Measurements from ENCODE around the gene IFNA16. TPM values are rescaled to one million over a fixed set of nuclear protein-coding genes. Genes with fewer than 3 reads are reported as not detected.
"Not testable (repeated sequence)": the region's sequence is repeated elsewhere in the genome, so short reads cannot be mapped to it uniquely, and the experiment has no call there.

IFNA16 gene
- not detected for polyA plus RNA-seq

DNA sequence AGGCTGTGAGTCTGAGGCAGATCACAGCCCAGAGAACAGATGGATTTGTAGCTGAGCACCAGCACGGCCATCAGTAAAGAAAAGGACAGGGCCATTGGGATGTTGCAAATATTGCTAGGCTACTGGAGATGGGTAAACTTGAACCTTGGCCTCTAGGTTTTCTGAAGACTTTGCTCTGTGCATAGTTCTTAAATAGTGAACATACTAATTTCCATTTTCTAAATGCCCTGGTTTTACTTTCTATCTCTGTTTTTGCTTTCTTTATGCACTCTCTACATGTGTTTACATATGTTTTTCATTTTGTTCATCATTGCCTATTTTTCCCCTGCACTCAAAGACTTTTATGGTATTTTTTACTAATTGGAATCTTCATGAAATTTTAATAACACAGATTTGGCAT is at the start of gene IFNA16:
TSS of gene IFNA16 (minus strand) at position 101 of the 400 bp plus-strand sequence. CDS start at position 95, 6 bp downstream.
- not testable (repeated sequence) for H3K27me3 ChIP-seq (ENCODE audit: control insufficient read depth in 1 of 2, insufficient read depth in 2 of 2, low read length in 2 of 2); H3K4me3 ChIP-seq (ENCODE audit: low read depth in 1 of 2, low read length in 2 of 2); H3K36me3 ChIP-seq (ENCODE audit: control insufficient read depth in 2 of 2, insufficient read depth in 2 of 2, low read length in 1 of 2); H3K4me1 ChIP-seq (ENCODE audit: control insufficient read depth in 2 of 2, insufficient read depth in 2 of 2, low read length in 1 of 2); H3K9me3 ChIP-seq (ENCODE audit: control insufficient read depth in 2 of 2, insufficient read depth in 1 of 2, low read depth in 1 of 2, low read length in 1 of 2); H3K27ac ChIP-seq (ENCODE audit: low read depth in 2 of 2, low read length in 1 of 2)
- 85 to 92% methylated on average over 1 of the region's 1 CpG for WGBS, 2 donors

DNA sequence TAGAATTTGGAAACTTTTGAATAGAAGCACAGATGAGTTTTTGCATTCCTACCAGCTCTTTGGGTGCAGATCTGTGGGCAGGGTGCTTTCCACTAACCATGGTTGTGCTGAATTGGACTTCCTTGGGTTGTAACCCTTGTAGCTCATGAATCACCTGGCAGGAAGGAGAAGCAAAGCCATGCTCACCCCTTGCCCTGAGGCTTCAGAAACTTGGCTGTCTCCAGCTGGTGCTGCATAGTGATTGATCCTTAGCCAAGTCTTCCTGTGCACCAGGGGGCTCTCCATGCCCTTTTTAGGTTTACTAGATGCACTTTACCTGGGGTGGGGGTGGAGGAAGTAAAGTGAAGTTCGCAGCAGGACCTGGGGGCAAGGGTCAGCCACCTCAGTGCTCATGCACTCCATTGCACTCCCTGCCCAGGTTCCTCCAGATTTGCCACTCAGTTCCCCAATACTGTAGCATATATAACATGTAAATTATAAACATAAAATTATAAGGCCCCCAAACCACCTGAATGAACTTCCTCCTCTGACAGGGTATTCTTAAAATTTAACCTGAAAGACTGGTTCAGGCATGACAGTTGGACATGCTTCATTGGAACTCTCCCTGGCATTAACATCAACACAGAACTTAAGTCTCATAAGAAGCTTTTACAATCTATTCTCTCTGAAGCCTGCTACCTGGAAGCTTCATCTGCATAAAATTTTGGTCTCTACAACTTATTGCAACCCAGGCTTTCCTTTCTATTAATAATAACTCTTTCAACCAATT is 48.5 kb upstream of the IFNA16 start:
- peaks cover 0 to 2% of the 10 kb centered on the region in 2 donors for H3K4me1 ChIP-seq (ENCODE audit: control insufficient read depth in 2 of 2, insufficient read depth in 2 of 2, low read length in 1 of 2)
- H3K4me3 ChIP-seq (ENCODE audit: low read depth in 1 of 2, low read length in 2 of 2) = no peak overlapping the region
- 24 to 36% methylated on average over 1 of the region's 1 CpG for WGBS, 2 donors
- H3K36me3 ChIP-seq (ENCODE audit: control insufficient read depth in 2 of 2, insufficient read depth in 2 of 2, low read length in 1 of 2) = no peaks in the 10 kb centered on the region
- no peaks in the 10 kb centered on the region for H3K9me3 ChIP-seq (ENCODE audit: control insufficient read depth in 2 of 2, insufficient read depth in 1 of 2, low read depth in 1 of 2, low read length in 1 of 2)
- no peaks in the 10 kb centered on the region for H3K27me3 ChIP-seq (ENCODE audit: control insufficient read depth in 1 of 2, insufficient read depth in 2 of 2, low read length in 2 of 2)
- H3K27ac ChIP-seq (ENCODE audit: low read depth in 2 of 2, low read length in 1 of 2) = peak overlapping the region; percentile 78 to 87

DNA sequence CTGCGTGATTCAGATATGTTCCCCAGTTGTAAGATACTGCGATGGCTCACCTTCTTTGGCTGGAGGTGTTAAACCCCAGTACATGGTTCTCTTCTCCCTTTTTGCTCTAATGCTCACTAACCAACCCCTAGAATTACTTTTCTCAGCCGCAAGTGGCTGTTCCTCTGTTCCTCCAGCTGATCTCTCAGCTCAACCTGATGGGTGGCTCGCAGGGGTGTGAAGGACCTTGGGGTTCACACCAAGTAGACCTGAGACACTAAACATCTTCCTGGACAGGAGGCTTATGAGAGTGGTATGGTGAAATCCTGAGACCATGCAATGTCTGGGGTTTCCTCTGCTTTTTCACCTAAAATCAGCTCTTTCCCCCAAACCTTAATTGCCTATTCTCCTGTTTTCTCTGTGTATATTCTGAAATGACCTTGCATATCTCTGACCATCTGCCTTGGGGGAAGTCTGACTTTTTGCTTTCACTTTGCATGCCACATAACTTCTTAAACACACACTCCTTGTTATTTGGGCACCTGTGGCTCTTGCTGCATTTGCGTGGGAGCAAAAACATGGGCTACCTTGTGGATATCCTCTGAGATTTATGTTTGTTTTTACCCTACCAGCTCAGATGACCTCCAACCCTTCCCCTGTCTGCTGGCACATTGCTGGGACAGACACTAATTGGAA is 38.6 kb upstream of the IFNA16 start:
- Histone ChIP-seq H3K4me1 (ENCODE audit: control insufficient read depth in 2 of 2, insufficient read depth in 2 of 2, low read length in 1 of 2) (no peaks in the 10 kb centered on the region), H3K27me3 (ENCODE audit: control insufficient read depth in 1 of 2, insufficient read depth in 2 of 2, low read length in 2 of 2) (no peaks in the 10 kb centered on the region), H3K4me3 (ENCODE audit: low read depth in 1 of 2, low read length in 2 of 2) (no peak overlapping the region), H3K9me3 (ENCODE audit: control insufficient read depth in 2 of 2, insufficient read depth in 1 of 2, low read depth in 1 of 2, low read length in 1 of 2) (no peaks in the 10 kb centered on the region), H3K36me3 (ENCODE audit: control insufficient read depth in 2 of 2, insufficient read depth in 2 of 2, low read length in 1 of 2) (no peaks in the 10 kb centered on the region), H3K27ac (ENCODE audit: low read depth in 2 of 2, low read length in 1 of 2) (no peak overlapping the region)
- WGBS, 2 donors = 83 to 87% methylated on average over 5 of the region's 5 CpGs

DNA sequence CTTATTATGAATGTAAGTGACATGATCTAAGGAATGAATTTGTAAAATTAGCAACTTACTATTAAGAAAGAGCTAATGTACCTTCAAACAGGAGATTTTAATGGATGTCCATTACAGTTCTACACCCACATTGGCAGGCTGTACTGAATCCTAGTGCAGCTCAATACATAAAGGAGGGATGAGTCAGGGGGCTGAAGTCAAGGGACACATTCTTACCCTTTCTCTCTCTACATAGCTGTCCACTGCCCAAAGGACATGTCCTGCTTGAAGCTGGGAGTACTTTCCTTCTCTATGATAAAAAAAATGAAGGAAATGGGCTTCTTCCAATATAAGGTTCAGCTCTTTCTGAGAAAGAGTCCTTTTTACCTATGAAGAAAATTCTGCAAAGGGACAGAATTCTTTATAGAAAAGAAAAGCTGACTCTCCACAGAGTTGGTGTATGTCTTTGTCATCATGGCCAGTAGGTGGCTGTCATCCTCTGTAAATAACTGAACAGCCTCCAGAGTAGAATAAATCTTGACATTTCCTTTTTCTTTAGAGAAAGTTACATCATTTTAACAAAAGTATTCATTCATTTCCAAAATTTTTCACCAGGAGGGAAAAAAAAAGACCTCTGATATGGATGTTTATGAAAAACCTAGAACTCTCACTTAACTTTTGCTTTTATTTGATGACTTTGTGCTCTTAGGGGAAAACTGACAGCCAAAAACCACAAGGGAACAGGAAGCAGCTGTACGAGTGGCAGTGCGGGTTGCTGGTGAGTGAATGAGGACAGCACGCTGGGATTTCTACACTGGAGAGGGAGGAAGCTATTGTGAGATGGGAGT is 35.8 kb upstream of the IFNA16 start:
- WGBS, 2 donors = 0% methylated on average over 3 of the region's 3 CpGs
- Histone ChIP-seq H3K9me3 (ENCODE audit: control insufficient read depth in 2 of 2, insufficient read depth in 1 of 2, low read depth in 1 of 2, low read length in 1 of 2) (no peaks in the 10 kb centered on the region), H3K4me1 (ENCODE audit: control insufficient read depth in 2 of 2, insufficient read depth in 2 of 2, low read length in 1 of 2) (no peaks in the 10 kb centered on the region), H3K36me3 (ENCODE audit: control insufficient read depth in 2 of 2, insufficient read depth in 2 of 2, low read length in 1 of 2) (no peaks in the 10 kb centered on the region), H3K27me3 (ENCODE audit: control insufficient read depth in 1 of 2, insufficient read depth in 2 of 2, low read length in 2 of 2) (no peaks in the 10 kb centered on the region), H3K4me3 (ENCODE audit: low read depth in 1 of 2, low read length in 2 of 2) (no peak overlapping the region), H3K27ac (ENCODE audit: low read depth in 2 of 2, low read length in 1 of 2) (no peak overlapping the region)

DNA sequence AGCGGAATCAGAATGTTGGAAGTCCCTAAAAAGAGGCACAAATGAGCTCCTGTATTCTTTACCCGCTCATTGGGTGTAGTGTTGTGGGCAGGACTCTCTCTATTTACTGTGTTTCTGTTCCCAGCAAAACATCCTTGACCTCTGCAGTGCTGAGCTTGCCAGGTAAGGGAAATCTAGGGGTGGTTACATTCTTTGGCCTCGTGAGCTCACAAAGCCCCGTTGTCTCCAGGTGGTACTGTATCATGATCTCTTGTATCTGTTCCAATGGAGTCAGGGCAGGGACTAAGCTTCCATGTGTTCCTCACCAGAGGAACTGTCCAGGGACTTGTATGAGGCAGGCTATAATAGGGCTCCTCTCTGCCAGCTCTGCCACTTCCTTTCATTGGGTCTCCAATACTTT is 34.5 kb upstream of the IFNA16 start:
- Histone ChIP-seq H3K27me3 (ENCODE audit: control insufficient read depth in 1 of 2, insufficient read depth in 2 of 2, low read length in 2 of 2) (no peaks in the 10 kb centered on the region), H3K9me3 (ENCODE audit: control insufficient read depth in 2 of 2, insufficient read depth in 1 of 2, low read depth in 1 of 2, low read length in 1 of 2) (no peaks in the 10 kb centered on the region), H3K27ac (ENCODE audit: low read depth in 2 of 2, low read length in 1 of 2) (no peak overlapping the region), H3K4me1 (ENCODE audit: control insufficient read depth in 2 of 2, insufficient read depth in 2 of 2, low read length in 1 of 2) (no peaks in the 10 kb centered on the region), H3K36me3 (ENCODE audit: control insufficient read depth in 2 of 2, insufficient read depth in 2 of 2, low read length in 1 of 2) (no peaks in the 10 kb centered on the region), H3K4me3 (ENCODE audit: low read depth in 1 of 2, low read length in 2 of 2) (no peak overlapping the region)
- WGBS, 2 donors = 56 to 70% methylated on average over 4 of the region's 4 CpGs

DNA sequence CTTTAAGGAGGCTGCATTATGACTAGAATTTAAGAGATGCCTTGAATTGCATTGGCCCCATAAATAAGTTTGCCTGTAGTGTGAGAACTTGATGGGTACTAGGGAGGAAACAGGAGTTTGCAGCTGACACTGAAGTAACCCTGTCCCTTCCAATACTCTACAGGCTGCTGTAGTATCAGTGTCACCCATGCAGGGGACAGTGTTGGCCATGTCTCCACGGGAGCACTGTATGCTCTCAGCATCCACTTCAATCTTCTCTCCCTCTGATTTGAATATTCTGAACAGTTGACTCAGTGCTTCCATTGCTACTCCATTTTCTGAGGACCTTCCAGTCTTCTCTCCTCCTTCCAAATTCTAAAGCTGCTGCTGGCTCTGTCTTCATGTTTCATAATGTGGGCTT is 34.1 kb upstream of the IFNA16 start:
- no peak overlapping the region for H3K27ac ChIP-seq (ENCODE audit: low read depth in 2 of 2, low read length in 1 of 2)
- no peaks in the 10 kb centered on the region for H3K27me3 ChIP-seq (ENCODE audit: control insufficient read depth in 1 of 2, insufficient read depth in 2 of 2, low read length in 2 of 2)
- no peaks in the 10 kb centered on the region for H3K4me1 ChIP-seq (ENCODE audit: control insufficient read depth in 2 of 2, insufficient read depth in 2 of 2, low read length in 1 of 2)
- H3K9me3 ChIP-seq (ENCODE audit: control insufficient read depth in 2 of 2, insufficient read depth in 1 of 2, low read depth in 1 of 2, low read length in 1 of 2) = no peaks in the 10 kb centered on the region
- no peaks in the 10 kb centered on the region for H3K36me3 ChIP-seq (ENCODE audit: control insufficient read depth in 2 of 2, insufficient read depth in 2 of 2, low read length in 1 of 2)
- WGBS, 2 donors = 35 to 36% methylated on average over 1 of the region's 1 CpG
- H3K4me3 ChIP-seq (ENCODE audit: low read depth in 1 of 2, low read length in 2 of 2) = no peak overlapping the region

DNA sequence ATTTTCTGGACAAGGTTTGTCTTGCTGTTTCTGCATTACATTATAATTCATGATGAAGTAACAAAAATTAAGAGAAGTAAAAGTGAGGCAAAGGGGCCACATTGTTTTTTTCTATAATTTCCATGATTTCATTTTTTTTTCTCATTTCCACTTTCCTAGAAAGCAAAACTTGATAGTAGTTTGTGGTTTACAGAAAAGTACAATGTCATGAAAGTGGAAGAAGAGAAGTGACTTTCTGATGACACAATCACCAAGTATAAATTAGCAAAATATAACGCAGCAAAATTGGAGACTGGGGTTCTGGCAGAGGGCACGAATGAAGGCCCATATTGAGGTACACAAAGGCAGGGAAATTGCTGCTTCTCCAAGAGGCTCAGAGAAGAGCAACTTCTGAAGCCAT is 27.7 kb upstream of the IFNA16 start:
- no peak overlapping the region for H3K4me3 ChIP-seq (ENCODE audit: low read depth in 1 of 2, low read length in 2 of 2)
- WGBS, 2 donors = 54 to 62% methylated on average over 2 of the region's 2 CpGs
- H3K9me3 ChIP-seq (ENCODE audit: control insufficient read depth in 2 of 2, insufficient read depth in 1 of 2, low read depth in 1 of 2, low read length in 1 of 2) = no peaks in the 10 kb centered on the region
- H3K36me3 ChIP-seq (ENCODE audit: control insufficient read depth in 2 of 2, insufficient read depth in 2 of 2, low read length in 1 of 2) = no peaks in the 10 kb centered on the region
- H3K27me3 ChIP-seq (ENCODE audit: control insufficient read depth in 1 of 2, insufficient read depth in 2 of 2, low read length in 2 of 2) = no peaks in the 10 kb centered on the region
- H3K4me1 ChIP-seq (ENCODE audit: control insufficient read depth in 2 of 2, insufficient read depth in 2 of 2, low read length in 1 of 2) = no peaks in the 10 kb centered on the region
- H3K27ac ChIP-seq (ENCODE audit: low read depth in 2 of 2, low read length in 1 of 2) = no peak overlapping the region

DNA sequence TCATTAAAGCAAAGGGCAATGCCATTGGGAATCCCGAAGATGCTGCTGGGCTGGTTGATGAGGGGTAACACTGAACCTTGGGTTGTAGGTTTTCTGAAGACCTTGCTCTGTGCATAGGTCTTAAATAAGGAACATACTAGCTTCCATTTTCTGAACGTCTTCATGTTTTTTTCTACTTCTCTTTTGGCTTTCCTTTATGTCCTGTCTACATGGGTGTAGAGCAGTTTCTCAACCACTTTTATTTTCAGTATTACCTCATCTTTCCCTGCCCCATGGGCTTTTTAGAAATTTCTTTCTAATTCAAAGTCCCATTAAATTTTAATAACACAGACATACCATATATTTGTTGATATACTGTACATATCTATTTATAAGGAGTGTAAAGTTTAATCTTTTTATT is 22.8 kb upstream of the IFNA16 start, which contains the start of gene IFNA14:
TSS of gene IFNA14 (minus strand) at position 95 of the 400 bp plus-strand sequence. CDS start at position 25, 70 bp downstream.
- no peaks in the 10 kb centered on the region for H3K9me3 ChIP-seq (ENCODE audit: control insufficient read depth in 2 of 2, insufficient read depth in 1 of 2, low read depth in 1 of 2, low read length in 1 of 2)
- H3K4me1 ChIP-seq (ENCODE audit: control insufficient read depth in 2 of 2, insufficient read depth in 2 of 2, low read length in 1 of 2) = no peaks in the 10 kb centered on the region
- no peaks in the 10 kb centered on the region for H3K27me3 ChIP-seq (ENCODE audit: control insufficient read depth in 1 of 2, insufficient read depth in 2 of 2, low read length in 2 of 2)
- H3K4me3 ChIP-seq (ENCODE audit: low read depth in 1 of 2, low read length in 2 of 2) = no peak within 1 kb of the TSS
- WGBS, 2 donors = 84 to 88% methylated on average over 2 of the region's 2 CpGs
- H3K27ac ChIP-seq (ENCODE audit: low read depth in 2 of 2, low read length in 1 of 2) = no peak within 1 kb of the TSS
- H3K36me3 ChIP-seq (ENCODE audit: control insufficient read depth in 2 of 2, insufficient read depth in 2 of 2, low read length in 1 of 2) = no peaks in the 10 kb centered on the region

DNA sequence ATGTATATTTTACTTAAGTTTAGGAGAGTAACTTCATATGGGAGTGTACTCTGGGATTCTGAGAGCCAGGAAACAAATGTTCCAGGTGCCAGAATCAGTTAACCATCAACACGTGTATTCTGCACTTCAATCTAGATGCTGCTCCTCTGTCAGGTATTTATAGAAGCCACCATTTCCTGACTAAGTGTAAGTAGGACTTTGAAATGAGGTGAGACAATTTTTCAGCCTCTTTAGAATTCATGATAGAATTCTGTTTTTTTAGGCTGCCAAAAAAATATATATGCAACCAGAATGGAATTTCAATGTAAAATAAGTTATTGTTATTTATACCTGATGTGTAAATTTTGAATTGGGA is 19.2 kb upstream of the IFNA16 start:
- not testable (repeated sequence) for H3K36me3 ChIP-seq (ENCODE audit: control insufficient read depth in 2 of 2, insufficient read depth in 2 of 2, low read length in 1 of 2); H3K4me1 ChIP-seq (ENCODE audit: control insufficient read depth in 2 of 2, insufficient read depth in 2 of 2, low read length in 1 of 2); H3K27me3 ChIP-seq (ENCODE audit: control insufficient read depth in 1 of 2, insufficient read depth in 2 of 2, low read length in 2 of 2); H3K4me3 ChIP-seq (ENCODE audit: low read depth in 1 of 2, low read length in 2 of 2); H3K9me3 ChIP-seq (ENCODE audit: control insufficient read depth in 2 of 2, insufficient read depth in 1 of 2, low read depth in 1 of 2, low read length in 1 of 2); H3K27ac ChIP-seq (ENCODE audit: low read depth in 2 of 2, low read length in 1 of 2)
- 15 to 26% methylated on average over 1 of the region's 1 CpG for WGBS, 2 donors

All from esophagus (tissue), 2 donors.